ENCODE measurements around the gene CSF2RB.

DNA sequence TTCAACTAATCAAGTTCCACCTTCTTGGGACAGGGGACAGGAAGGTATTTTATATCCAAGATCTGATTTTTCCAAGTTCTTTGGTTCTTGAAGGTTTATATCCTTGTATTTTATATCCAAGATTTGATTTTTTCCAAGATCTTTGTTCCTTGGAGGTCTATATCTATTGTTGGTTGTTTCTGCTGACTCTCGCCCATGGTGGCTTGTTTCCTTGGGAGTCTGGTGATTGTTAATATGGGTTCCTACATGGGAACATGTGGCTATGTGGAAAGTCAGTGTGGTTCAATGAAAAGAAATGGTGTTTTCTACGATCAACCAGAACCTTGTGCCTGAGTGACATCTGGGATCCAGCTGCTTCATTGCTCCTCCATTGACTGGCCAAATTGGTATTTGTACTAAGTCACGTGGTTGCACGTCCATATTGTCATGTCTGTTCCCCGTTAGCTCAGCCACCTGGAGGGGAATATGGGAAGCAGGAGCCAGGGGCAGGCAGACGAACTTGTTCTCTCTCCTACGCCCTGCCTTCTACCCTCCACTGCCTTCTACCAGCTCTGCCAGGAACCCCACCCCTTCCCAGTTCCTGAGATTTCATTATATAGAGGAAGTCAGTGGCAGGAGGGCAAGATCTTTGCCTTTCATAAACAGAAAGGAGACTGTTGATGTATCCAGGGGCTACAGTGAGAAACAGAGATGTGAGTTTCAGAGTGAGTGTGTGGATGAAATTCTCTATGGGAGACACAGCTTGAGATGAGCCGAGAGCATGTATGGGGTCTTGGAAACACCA, 11.1 kb upstream of the CSF2RB start:
- TF ChIP-seq, protein P1, sequence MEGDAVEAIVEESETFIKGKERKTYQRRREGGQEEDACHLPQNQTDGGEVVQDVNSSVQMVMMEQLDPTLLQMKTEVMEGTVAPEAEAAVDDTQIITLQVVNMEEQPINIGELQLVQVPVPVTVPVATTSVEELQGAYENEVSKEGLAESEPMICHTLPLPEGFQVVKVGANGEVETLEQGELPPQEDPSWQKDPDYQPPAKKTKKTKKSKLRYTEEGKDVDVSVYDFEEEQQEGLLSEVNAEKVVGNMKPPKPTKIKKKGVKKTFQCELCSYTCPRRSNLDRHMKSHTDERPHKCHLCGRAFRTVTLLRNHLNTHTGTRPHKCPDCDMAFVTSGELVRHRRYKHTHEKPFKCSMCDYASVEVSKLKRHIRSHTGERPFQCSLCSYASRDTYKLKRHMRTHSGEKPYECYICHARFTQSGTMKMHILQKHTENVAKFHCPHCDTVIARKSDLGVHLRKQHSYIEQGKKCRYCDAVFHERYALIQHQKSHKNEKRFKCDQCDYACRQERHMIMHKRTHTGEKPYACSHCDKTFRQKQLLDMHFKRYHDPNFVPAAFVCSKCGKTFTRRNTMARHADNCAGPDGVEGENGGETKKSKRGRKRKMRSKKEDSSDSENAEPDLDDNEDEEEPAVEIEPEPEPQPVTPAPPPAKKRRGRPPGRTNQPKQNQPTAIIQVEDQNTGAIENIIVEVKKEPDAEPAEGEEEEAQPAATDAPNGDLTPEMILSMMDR (IDR thresholded peaks at IDR 0.05) = no peak
- no peak for TF ChIP-seq POLR2A (IDR thresholded peaks at IDR 0.05)
